GM18511 (cell line): Measurements from ENCODE around the gene GPC5.
"Not testable (repeated sequence)": the region's sequence is repeated elsewhere in the genome, so short reads cannot be mapped to it uniquely, and the experiment has no call there.

Experiments used
- ATAC-seq: cut with Tn5 transposase; IDR thresholded peaks from one replicate; pipeline ENCODE4 v1.9.1; 2021; ENCODE audit warnings: mild to moderate bottlenecking, moderate library complexity; ENCODE audit not compliant: unreplicated experiment

Gene GPC5

GRCh38 chr13:92873029-92873428 lies 1474.6 kb downstream of the GPC5 start:
- ATAC-seq, result no peak

DNA sequence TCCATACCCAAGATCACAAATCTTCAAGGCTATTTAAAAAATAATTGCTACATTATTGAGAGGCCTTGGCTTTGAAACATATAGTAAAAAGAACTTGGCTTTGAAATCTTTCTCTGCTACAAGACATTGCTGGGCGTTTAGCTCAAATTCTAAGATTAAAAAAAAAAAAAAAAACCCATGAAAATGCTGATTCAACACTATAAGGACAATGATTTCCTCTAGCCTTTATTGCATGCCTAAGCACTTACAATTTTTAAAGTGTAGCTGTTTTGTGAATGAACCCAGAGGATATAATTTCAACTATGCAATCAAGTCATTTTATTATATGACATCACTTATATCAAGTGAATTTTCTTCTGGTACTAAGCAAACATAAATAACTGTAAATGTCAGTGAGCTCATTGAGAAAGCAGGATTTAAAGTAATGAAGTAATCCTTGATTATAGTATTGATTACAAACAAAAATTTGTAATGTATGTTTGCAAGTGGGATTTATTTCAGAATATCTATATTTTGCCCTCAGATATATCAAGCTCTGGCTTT lies 1488.2 kb downstream of the GPC5 start:
- no peak for ATAC-seq

DNA sequence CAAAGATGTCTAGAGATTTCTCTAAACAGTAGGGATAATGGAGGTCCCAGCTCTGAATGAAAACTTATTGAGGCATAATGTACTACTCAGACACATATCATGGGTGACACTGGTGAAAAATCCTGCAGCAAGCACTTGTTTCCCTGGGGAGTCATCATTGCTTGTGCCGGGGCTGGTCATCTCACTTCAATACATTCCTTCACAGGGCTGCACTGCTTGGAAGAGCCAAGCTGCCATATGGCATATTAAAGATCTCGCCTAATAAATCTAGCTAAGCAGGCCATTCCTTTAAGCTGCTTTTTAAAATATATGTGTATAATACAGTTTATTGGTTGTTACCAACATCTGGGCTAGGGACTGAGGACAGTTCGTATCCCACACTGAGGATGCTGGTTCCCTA lies 1496.0 kb downstream of the GPC5 start:
- ATAC-seq, result no peak

DNA sequence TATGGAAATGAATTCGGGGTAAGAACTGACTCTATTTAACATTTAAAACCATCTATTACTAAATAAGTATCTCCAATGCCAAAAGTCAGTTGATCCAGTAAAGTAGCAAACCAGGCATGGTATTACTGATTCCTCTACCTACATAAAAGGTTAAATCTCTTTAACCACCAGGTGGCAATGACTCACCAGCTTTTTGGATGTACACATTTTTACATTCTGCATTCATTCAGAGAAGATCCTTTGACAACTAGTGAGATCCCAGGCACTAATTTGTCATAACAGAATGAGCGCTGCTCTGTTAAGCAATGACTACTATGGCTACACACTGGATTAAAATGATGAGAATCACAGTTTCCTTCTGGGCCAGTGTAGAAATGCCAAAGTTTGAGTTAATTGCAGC lies 1498.4 kb downstream of the GPC5 start:
- ATAC-seq, result no peak

DNA sequence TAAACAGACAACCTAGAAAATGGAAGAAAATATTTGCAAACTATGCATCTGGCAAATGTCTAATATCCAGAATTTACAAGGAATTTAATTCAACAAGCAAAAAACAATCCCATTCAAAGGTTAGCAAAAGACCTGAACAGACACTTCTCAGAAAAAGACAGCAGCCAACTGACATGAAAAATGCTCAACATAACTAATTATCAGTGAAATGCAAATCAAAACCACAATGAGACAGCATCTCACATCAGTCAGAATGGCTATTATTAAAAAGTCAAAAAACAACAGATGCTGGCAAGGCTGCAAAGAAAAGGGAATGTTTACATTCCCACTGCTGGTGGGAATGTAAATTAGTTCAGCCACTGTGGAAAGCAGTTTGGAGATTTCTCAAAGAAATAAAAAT lies 1500.5 kb downstream of the GPC5 start:
- ATAC-seq, result not testable (repeated sequence)

DNA sequence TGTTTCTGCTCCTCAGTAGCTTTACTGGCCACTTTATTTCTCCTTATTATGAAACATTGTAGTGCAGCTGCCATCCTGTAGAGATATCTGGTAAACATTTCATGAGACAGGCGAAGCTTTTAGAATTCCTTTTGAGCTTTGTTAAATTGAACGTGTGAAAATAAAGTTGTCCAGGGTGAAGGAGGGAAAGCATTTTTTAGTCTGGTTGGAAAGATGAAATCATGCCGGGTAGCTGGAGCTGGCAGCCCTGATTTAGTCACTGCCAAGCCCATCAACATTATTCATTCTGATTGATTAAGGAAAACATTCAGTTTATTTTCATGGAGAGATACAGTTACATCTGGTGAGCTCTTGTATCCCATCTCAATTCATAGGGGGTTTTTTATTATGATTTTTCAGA lies 1502.0 kb downstream of the GPC5 start:
- no peak for ATAC-seq

DNA sequence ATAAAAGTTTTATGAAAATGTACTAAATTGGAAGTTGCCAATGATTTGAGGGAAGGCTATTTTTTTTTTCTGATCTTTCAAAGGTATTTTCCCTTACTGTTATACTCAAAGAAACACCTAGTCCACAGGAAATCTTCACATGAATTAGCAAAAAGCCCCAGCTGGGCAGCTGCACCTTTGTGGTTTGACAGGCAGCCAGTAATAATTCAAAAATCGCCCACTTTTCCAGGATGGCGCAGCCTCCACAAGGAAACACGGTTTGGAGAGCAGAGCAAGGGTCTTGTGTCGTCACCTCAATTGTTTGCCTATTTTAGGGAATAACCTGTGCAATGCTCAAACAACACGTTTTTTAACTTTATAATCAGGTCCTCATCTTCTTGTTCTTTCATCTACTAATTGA lies 1503.3 kb downstream of the GPC5 start:
- ATAC-seq, result no peak

- no peak for ATAC-seq
Observed at GRCh38 chr13:92912629-92913028, 1514.2 kb downstream of the GPC5 start.

DNA sequence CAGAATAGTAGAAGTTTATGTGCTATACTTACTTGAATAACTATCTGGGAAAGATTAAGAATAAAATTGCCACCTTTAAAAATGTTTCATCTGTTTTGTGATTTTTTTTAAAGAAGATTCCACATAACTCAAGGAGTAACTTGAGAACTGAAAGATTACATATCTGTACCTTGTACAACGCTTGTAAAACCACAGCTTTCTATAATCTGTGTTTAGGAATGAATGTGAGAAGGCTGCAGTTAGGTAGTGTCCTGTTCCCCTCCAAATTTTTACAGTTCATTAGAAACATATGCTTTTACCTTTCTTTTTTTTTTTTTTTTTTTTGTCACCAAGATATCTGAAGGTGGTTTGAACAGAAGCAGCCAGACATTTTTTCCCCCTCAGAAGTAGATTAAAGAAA lies 1515.4 kb downstream of the GPC5 start:
- no peak for ATAC-seq
